ENCODE data around the gene UBLCP1.
"Not testable (repeated sequence)": the region's sequence is repeated elsewhere in the genome, so short reads cannot be mapped to it uniquely, and the experiment has no call there.

Gene UBLCP1

GRCh38 chr5:159262859-159263568 is at the start of gene UBLCP1:
TSS of gene UBLCP1 (plus strand) at chr5:159263290. CDS start at chr5:159268916, 5,626 bp downstream.
- DNase-seq: peak; percentile 73 to 81

GRCh38 chr5:159214486-159215271 is 48.4 kb upstream of the UBLCP1 start:
- no peak for DNase-seq

DNA sequence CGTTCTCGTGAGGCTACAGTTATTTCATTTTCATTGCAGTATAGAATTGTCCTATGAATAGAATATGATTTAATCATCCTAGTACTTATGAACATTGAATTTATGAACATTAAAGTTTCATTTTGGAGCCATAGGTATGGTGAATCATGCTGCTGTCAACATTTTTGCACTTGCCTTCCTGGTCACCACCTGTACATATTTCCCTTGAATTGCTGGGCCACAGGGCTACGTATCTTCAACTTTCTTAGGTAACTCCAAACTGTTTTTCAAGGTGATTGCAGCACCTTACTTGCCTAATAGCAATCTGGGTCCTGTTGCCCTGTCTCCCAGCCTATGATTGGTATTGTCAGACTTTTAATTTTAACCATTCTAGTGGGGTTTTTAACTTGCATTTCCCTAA is 47.2 kb upstream of the UBLCP1 start:
- DNase-seq: no peak

GRCh38 chr5:159216454-159216853 is 46.6 kb upstream of the UBLCP1 start:
- DNase-seq: no peak

GRCh38 chr5:159217236-159217635 is 45.9 kb upstream of the UBLCP1 start:
- no peak for DNase-seq

DNA sequence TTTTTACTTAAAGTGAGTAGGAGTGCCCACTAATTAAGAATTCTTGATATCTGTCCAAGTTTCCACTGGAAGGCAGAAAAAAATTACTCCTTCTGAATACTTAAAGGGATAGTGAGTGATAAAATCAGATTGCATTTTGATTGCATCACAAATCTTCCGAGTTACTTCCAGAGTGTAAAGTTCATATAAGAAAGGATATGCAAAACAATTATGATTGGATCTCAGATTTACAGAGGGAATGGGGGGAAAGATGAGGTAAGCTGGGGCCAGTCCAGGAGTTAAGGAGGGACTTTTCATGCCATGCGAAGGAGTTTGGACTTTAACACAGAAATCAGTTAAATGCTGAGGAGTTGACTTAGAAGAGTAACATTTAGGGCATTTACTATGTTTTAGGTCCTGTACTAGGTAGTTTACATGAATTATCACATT is 44.5 kb upstream of the UBLCP1 start:
- no peak for DNase-seq

DNA sequence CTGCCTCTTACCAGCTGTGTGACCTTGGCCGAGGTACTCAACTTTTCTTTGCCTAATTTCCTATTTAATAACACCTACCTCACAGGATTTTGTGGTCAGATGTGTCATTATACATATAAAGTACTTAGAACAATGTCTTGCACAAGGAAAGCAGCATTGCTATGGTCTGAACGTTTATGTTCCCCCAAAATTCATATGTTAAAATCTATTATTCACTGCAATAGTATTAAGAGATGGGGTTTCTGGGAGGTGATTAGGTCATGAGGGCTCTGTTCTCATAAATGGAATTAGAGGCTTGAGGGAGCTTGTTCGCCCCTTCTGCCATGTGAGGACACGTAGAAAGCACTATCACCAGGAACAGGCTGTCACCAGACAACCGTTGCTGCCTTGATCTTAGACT is 42.9 kb upstream of the UBLCP1 start:
- DNase-seq: no peak

DNA sequence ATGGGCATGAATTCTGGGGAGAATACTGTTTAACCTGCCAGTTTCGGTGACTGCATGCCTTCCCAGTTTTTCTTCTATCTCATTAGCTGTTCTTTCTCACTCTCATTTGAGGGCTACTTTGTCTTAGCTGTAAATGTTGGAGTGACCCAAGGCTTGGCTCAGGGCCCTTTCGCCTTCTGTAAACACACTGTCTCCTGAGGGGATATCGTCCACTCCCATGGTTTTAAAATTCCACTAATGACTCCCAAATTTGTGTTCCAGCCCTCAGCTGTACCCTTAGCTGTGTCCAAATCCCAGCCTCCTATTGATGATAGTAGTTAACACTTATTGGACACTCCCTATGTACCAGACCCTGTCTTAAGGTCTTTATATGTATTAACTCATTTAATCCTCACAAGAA is 39.6 kb upstream of the UBLCP1 start:
- DNase-seq: no peak

GRCh38 chr5:159224471-159224870 is 38.6 kb upstream of the UBLCP1 start:
- DNase-seq: no peak

GRCh38 chr5:159226451-159226850 is 36.6 kb upstream of the UBLCP1 start:
- no peak for DNase-seq

GRCh38 chr5:159227452-159227851 is 35.6 kb upstream of the UBLCP1 start:
- DNase-seq: no peak

- DNase-seq: peak; percentile 5 to 18
Measured at GRCh38 chr5:159228097-159228496, 35.0 kb upstream of the UBLCP1 start.

DNA sequence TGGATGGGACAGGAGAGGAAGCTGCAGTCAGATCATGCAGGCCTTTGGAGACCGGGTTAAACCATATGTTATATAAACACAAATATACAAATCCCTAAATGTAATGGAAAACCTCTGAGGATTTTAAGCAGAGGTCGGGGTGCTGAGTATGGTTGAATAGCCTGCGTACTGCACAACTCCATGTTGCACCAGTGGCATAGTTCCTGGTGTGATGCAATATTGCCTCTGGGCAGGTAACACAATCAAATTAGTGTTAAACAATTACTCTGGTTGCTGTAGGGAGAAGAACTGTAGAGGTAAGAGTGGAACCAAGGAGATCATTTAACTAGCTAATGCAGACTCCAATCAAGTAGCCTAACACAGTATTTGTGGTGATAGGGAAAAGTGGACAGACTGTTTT is 32.4 kb upstream of the UBLCP1 start:
- DNase-seq: no peak

DNA sequence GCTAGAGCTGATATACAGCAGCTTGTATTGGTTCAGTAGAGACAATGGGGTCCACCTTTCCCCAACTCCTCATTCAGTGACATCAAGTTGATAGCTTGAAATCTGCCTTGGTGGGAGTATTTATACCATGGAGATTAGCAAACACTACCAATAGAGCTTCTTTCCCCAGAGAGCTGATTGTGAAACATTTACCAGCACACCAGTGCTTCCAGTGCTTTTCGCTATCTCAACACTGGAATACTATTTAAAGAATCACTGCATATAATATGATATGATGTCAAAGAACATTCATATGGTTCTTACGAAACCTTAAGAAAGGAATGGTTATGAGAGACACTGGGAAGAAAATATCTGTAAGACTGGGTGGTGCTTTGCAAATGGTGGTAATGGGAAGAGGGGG is 31.9 kb upstream of the UBLCP1 start:
- DNase-seq: no peak

DNA sequence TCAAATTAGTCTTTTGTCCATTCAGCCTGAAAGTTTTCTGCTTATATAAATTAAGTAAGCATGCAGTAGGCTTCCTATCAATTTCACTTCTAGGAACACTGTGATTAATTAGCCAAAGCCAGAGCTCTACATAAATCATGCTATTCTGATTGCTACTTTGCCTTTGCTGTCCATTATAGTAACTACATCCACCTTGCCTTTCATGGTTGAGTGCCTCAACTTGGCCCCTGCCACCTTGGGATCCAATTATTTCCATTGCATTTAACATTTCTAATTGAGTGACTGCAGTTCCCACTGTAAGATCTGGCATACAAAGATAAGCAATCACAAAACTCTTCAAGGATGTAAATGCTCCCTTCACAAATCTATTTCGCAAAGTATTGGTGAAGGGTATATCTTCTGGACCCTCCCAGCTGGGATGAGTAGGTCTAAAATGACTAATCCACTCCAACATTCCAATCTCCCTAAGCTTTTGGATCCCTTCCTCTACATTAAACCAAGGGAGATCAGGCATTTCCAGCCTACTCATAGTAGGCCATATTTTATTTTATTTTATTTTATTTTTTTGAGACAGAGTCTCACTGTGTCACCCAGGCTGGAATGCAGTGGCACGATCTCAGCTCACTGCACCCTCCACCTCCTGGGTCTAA is 27.1 kb upstream of the UBLCP1 start:
- not testable (repeated sequence) for DNase-seq

DNA sequence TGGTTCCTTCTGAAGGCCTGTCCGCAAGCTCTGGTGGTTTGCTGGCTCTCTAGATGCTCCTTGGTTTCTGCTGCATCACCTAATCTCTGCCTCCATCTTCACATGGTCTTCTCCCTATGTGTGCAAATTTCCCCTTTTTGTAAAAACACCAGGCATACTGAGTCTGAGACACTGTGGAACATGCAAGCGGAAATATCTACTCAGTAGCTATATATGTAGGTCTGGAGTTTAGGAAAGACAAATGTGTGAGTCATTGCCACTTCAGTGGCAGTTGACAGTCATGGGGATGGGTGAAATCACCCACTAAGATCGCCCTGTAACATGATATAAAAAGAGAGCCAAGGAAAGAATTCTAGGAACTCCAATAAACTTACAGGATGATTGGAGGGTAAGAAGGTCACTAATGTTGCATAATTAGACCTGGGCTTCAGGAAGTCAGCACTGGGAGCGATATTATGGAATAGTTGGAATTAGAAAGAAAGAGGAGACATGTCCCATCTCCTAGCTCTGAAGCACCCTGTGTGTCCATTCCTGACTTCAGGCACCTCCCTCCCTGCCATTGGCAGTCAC is 22.7 kb upstream of the UBLCP1 start:
- DNase-seq: no peak

GRCh38 chr5:159241946-159242552 is 21.0 kb upstream of the UBLCP1 start:
- DNase-seq: no peak

DNA sequence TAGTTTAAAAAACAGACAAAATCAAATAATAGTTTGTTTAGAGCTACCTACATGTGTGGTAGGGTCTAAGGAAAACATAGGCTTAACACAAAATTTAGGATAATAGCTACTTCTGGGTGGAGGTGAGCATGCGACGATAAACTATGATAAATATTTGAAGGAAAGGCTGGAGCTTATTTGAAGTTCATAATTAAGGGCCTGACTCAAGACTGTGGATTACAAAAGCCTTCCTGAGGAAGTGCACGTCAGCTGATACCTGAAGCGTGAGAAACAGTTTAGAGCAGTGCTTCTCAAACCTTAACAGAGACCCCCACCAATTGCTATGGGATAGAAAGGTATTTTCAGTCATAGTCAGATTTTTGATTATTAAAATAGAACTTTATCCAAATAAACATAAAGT is 20.4 kb upstream of the UBLCP1 start:
- DNase-seq: no peak

GRCh38 chr5:159243385-159243784 is 19.7 kb upstream of the UBLCP1 start:
- no peak for DNase-seq

DNA sequence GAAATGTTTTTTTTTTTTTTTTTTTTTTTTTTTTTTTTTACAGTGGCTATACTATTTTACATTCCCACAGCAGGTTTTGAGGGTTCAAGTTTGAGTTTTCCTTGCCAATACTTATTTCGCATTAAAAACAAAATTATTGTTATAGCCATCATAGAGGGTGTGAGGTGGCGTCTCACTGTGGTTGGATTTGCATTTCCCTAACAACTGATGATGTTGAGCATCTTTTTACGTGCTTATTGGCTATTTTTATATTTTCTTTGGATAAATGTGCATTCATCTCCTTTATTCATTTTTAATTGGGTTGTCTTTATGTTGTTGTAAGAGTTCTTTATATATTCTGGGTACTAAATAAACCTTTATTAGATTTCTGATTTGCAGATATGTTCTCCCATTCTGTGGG is 18.9 kb upstream of the UBLCP1 start:
- no peak for DNase-seq

DNA sequence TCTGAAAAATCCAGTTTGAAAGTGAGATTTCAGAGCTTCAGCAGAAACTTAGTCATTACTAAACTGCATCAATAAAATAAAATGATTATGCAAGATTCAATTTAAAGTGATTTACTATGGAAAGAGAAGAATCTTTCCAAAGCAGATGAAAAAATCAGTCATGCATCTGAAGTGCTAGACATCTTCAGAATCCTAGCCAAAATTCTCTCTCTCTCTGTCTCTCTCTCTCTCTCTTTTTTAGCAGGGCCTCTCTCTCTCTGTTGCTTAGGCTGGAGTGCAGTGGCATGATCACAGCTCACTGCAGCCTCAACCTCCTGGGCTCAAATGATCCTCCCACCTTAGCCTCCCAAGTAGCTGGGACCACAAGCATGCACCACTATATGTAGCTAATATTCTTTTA is 18.2 kb upstream of the UBLCP1 start:
- DNase-seq: no peak

DNA sequence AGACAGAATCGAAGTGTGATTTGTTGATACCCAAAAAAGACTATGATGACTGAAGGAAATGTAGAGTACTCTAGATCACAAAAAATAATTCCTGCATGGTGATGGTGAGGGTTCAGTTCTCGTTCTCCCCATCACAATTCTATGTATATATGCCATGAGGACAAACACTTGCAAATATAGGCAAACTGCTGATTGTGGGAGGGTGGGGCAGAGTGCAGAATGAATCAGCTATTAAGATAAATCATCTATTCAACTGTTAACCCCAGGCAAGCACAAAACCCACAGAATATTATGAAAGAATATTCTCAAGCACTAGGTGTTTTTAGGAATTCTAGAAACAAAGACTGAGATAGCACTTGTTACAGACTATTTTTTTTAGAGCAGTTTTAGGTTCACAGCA is 13.9 kb upstream of the UBLCP1 start:
- no peak for DNase-seq

DNA sequence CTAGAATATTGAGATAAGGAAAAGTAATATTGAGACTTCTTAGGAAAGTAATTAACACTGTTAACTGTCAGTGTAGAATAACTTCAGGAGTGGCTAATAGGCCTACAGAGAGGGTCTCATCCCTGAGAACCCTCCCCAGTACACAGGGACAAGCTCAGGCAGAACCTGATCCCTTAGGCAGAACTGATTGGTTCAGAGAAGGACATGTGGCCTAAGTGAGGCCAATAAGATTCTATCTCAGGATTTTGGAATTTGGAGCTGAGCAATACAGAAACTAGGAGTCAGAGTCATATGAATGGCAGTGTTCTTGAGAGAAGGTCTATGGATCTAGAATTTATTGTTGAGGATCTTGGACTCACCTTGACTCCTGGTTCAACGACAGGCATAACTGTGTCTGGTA is 10.9 kb upstream of the UBLCP1 start:
- no peak for DNase-seq
